ENCODE results near the gene STAB2.

STAB2 gene

DNA sequence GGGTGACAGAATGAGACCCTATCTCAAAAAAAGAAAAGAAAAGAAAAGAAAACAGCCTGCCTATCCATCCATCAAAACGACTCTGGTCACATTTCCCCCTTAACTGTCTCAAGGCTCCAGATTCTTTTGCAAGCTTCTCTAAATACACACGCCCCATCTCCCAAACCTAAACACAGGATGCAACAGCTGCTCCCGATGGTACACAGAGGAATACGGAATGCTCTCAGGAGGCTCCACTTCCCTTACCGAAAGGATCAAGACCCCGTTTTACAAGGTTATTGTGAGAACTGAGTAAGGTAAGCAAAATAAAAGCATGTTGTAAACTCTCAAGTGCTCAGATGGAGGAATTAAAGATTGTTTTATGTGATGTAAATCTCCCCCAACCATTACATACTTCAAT is 191.7 kb downstream of the STAB2 start:
- H3K27me3 ChIP-seq (ENCODE audit: control insufficient read depth, low read length) = no peaks in the 10 kb centered on the region

DNA sequence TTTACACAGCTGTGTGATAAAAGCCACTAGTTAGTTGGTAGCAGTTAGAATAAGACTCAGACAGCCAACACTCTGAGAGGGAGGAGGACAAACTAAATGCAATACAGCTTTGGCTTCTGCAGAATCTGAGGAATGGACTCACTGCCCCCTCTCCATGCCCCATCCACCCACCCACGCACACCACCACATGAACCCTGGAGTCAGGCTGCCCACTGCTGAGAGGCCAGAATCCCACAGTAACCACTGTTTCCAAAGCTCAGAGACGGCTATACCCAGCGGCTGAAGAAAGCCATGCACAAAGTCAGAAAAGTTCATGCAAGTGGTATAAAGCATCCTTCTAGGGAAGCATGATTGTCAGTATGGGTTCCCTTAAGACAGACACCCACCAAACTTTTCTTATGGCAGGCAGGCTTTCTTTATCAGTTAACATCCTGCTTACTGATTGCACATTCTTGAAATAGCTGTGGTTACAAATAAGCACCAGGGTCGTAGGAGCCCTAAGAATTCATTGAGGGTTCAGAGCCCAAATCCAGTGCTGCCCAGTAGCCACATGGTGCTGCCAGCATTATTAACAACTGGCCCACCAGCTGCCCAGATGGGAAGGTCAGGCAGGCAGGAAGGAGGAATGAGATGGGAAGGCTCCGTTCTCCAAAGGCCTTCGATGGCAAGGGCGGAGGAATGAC is 192.5 kb downstream of the STAB2 start:
- Histone ChIP-seq H3K4me3 (ENCODE audit: low read length) (no peak overlapping the region), H3F3A (ENCODE audit: control insufficient read depth, insufficient read depth) (no peaks in the 10 kb centered on the region), H3K27me3 (ENCODE audit: control insufficient read depth, low read length) (no peaks in the 10 kb centered on the region), H4K20me1 (ENCODE audit: control insufficient read depth, insufficient read depth, low read depth, low read length) (no peaks in the 10 kb centered on the region), H3K9me2 (replicated peaks; ENCODE audit: control insufficient read depth, low read length) (no peaks in the 10 kb centered on the region), H3K4me2 (ENCODE audit: low read length) (no peak overlapping the region), H3K4me1 (ENCODE audit: control insufficient read depth, low read length) (no peaks in the 10 kb centered on the region), H3K79me2 (ENCODE audit: control insufficient read depth, low read length) (no peaks in the 10 kb centered on the region), H3K27ac (ENCODE audit: low read depth, low read length) (no peak overlapping the region), H3K9me3 (ENCODE audit: control insufficient read depth, insufficient read depth, low read length) (no peaks in the 10 kb centered on the region), H3K36me3 (ENCODE audit: control insufficient read depth, low read length) (no peaks in the 10 kb centered on the region)
- TF ChIP-seq, protein P1, sequence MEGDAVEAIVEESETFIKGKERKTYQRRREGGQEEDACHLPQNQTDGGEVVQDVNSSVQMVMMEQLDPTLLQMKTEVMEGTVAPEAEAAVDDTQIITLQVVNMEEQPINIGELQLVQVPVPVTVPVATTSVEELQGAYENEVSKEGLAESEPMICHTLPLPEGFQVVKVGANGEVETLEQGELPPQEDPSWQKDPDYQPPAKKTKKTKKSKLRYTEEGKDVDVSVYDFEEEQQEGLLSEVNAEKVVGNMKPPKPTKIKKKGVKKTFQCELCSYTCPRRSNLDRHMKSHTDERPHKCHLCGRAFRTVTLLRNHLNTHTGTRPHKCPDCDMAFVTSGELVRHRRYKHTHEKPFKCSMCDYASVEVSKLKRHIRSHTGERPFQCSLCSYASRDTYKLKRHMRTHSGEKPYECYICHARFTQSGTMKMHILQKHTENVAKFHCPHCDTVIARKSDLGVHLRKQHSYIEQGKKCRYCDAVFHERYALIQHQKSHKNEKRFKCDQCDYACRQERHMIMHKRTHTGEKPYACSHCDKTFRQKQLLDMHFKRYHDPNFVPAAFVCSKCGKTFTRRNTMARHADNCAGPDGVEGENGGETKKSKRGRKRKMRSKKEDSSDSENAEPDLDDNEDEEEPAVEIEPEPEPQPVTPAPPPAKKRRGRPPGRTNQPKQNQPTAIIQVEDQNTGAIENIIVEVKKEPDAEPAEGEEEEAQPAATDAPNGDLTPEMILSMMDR (IDR thresholded peaks at IDR 0.05; ENCODE audit: low read depth, low read length, poor library complexity, severe bottlenecking) = no peak
- no peak for TF ChIP-seq EZH2phosphoT487 (IDR thresholded peaks at IDR 0.05; ENCODE audit: borderline replicate concordance, low read length)

More for the DNA sequence above, 191.7 kb downstream of the STAB2 start:
- H3K4me1 ChIP-seq (ENCODE audit: control insufficient read depth, low read length) = no peaks in the 10 kb centered on the region
- no peak overlapping the region for H3K4me2 ChIP-seq (ENCODE audit: low read length)
- no peaks in the 10 kb centered on the region for H3K36me3 ChIP-seq (ENCODE audit: control insufficient read depth, low read length)
- no peaks in the 10 kb centered on the region for H3K79me2 ChIP-seq (ENCODE audit: control insufficient read depth, low read length)
- H3K27ac ChIP-seq (ENCODE audit: low read depth, low read length) = no peak overlapping the region
- TF ChIP-seq EZH2phosphoT487 (IDR thresholded peaks at IDR 0.05; ENCODE audit: borderline replicate concordance, low read length) = no peak
- TF ChIP-seq, protein P1 (IDR thresholded peaks at IDR 0.05; ENCODE audit: low read depth, low read length, poor library complexity, severe bottlenecking) = no peak
- H3K9me2 ChIP-seq (replicated peaks; ENCODE audit: control insufficient read depth, low read length) = no peaks in the 10 kb centered on the region
- H3K4me3 ChIP-seq (ENCODE audit: low read length) = no peak overlapping the region
- no peaks in the 10 kb centered on the region for H4K20me1 ChIP-seq (ENCODE audit: control insufficient read depth, insufficient read depth, low read depth, low read length)
- no peaks in the 10 kb centered on the region for H3K9me3 ChIP-seq (ENCODE audit: control insufficient read depth, insufficient read depth, low read length)
- H3F3A ChIP-seq (ENCODE audit: control insufficient read depth, insufficient read depth) = no peaks in the 10 kb centered on the region

DNA sequence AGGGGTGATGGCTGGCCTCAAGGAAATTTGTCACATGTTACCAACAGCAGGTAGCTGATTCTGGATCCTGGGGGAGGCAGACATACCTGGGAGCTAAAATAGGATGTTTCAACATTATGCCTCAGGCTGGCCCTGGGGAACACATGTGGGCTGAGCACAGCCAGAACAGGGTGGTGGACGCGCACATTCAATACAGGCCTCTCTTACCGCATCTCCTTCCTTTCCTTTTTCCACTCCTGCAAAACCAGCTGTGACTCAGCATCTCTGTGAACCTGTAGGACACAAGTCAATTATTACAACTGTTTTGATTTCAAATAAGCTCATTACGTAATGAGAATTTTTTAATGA is 193.0 kb downstream of the STAB2 start:
- no peaks in the 10 kb centered on the region for H3K9me3 ChIP-seq (ENCODE audit: control insufficient read depth, insufficient read depth, low read length)
- H3F3A ChIP-seq (ENCODE audit: control insufficient read depth, insufficient read depth) = no peaks in the 10 kb centered on the region
- H3K27ac ChIP-seq (ENCODE audit: low read depth, low read length) = no peak overlapping the region
- no peaks in the 10 kb centered on the region for H3K27me3 ChIP-seq (ENCODE audit: control insufficient read depth, low read length)
- no peak overlapping the region for H3K4me3 ChIP-seq (ENCODE audit: low read length)
- no peaks in the 10 kb centered on the region for H3K4me1 ChIP-seq (ENCODE audit: control insufficient read depth, low read length)
- H4K20me1 ChIP-seq (ENCODE audit: control insufficient read depth, insufficient read depth, low read depth, low read length) = no peaks in the 10 kb centered on the region
- no peaks in the 10 kb centered on the region for H3K9me2 ChIP-seq (replicated peaks; ENCODE audit: control insufficient read depth, low read length)
- TF ChIP-seq EZH2phosphoT487 (IDR thresholded peaks at IDR 0.05; ENCODE audit: borderline replicate concordance, low read length) = no peak
- TF ChIP-seq, protein P1 (IDR thresholded peaks at IDR 0.05; ENCODE audit: low read depth, low read length, poor library complexity, severe bottlenecking) = no peak
- H3K36me3 ChIP-seq (ENCODE audit: control insufficient read depth, low read length) = no peaks in the 10 kb centered on the region
- H3K4me2 ChIP-seq (ENCODE audit: low read length) = no peak overlapping the region
- H3K79me2 ChIP-seq (ENCODE audit: control insufficient read depth, low read length) = no peaks in the 10 kb centered on the region

Measured in DOHH2 (cell line).